Esophagus muscularis mucosa (tissue), 4 donors: Measurements from ENCODE around the gene UTP11. TPM values are rescaled to one million over a fixed set of nuclear protein-coding genes. Genes with fewer than 3 reads are reported as not detected.

Experiments used
- DNase-seq: peaks from one replicate; pipeline ENCODE4 v3.0.0-alpha.2; 2017; ENCODE audit errors: extremely low spot score
- H3K27ac ChIP-seq, 4 donors: fragments of 200-600 bp; sonication (generic); replicated peaks in 1 of 4; 1 replicate in 3 of 4; 2 replicates in 1 of 4; pipeline ENCODE4 v1.5.1; 2016 to 2019; ENCODE audit warnings: mild to moderate bottlenecking in 1 of 4
- H3K27me3 ChIP-seq, 4 donors: fragments of 200-600 bp; sonication (generic); one replicate each; pipeline versions ENCODE4 v1.5.1 to v1.6.0; 2016 to 2019
- H3K36me3 ChIP-seq, 4 donors: fragments of 200-600 bp; sonication (generic); one replicate each; pipeline ENCODE4 v1.5.1; 2016 to 2019
- H3K4me1 ChIP-seq, 4 donors: fragments of 200-600 bp; sonication (generic); one replicate each; pipeline ENCODE4 v1.5.1; 2016 to 2019
- H3K4me3 ChIP-seq, 4 donors: fragments of 200-600 bp; sonication (generic); 1 replicate in 2 of 4; 2 replicates in 2 of 4; pipeline ENCODE4 v1.5.1; 2016 to 2019; ENCODE audit warnings: mild to moderate bottlenecking in 4 of 4, moderate library complexity in 1 of 4
- H3K9me3 ChIP-seq, 4 donors: fragments of 200-600 bp; sonication (generic); 1 replicate in 3 of 4; 2 replicates in 1 of 4; pipeline ENCODE4 v1.5.1; 2016 to 2019
- EP300 ChIP-seq: sonication (generic); formaldehyde crosslinking; IDR thresholded peaks from one replicate; pipeline ENCODE4 v1.6.1; 2017; ENCODE audit warnings: antibody characterized with exemption
- POLR2A ChIP-seq: fragments of 450-650 bp; IDR thresholded peaks from one replicate; pipeline ENCODE4 v1.6.1; 2017; ENCODE audit warnings: antibody characterized with exemption, moderate library complexity, mild to moderate bottlenecking, low read depth
- POLR2AphosphoS5 ChIP-seq, 2 donors: sonication (generic); formaldehyde crosslinking; IDR thresholded peaks; one replicate each; pipeline ENCODE4 v1.6.1; 2017; ENCODE audit warnings: antibody characterized with exemption in 2 of 2
- WGBS: methylation state at CpG from one replicate; pipeline ENCODE4 v1.1.5; 2018; 5-methylcytosine and 5-hydroxymethylcytosine counted together
- intact Hi-C: fragments of 100-400 bp; cut with DNase I; formaldehyde crosslinking; loops from one replicate; pipeline ENCODE4 v1.15.1; 2023
- total RNA-seq, 4 donors: library from RNA; depleted of rRNA; stranded (reverse); fragments of >200 nt; gene quantifications; one replicate each; pipeline versions ENCODE4 v1.1.0 to v1.2.1, GENCODE V29; 2016
- TF ChIP-seq, protein P1 (sequence below), 3 experiments: fragments of 200-600 bp in 2 of 3; fragments of 450-650 bp in 1 of 3; sonication (generic) in 2 of 3; IDR thresholded peaks; one replicate each; pipeline ENCODE4 v1.5.1; 2017 to 2019; ENCODE audit warnings: antibody characterized with exemption in 3 of 3, mild to moderate bottlenecking in 2 of 3, moderate library complexity in 1 of 3

UTP11 gene
- total RNA-seq, 4 donors from 2014 or later = 39.7 to 55.8 (median 42.4) TPM

DNA sequence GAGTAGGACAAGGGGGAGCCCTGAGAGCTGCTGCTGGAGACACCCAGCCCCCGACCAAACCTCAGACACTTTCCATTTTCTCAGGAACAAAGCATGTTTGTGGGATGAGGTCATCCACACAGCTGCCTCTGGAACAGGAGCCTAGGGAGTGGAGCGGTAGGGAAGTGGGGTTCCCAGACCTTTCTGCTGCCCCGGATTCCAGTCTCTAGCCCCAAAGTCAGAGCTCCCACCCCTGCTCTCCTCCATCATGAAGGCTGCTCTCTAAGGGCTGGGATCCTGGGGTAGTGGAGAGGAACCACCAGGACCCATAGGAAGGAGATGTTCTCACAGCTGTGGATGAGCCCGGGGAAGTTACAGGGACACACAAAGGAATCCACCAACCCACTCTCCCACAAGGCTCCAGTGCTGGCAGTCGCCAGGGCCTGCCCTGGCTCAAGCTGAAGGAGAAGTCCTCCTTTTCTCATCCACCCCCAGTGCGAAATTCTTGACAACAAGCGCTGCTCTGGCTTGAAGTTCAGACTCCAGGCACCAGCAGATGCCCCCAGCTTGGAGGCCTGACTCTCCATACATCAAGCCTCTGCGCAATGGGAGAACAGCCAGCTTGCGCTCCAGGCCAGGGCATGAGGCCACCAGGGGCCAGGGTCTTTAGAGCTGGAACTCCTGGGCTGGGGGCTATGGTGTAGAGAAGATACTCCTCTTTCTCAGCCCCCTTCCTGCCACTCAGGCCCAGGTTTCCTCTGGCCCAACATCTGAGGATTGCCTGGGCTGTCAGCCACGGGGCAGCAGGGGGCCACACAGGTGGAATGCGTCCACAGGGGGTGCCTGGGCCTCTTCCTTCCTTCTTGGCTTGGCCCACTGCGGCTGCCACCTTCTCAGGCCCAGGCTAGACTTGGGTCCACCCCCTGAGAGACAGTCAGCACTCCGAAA, 11.7 kb upstream of the UTP11 start:
- 30% methylated on average over 5 of the region's 13 CpGs for WGBS
- intact Hi-C loops = no loop called here
- Histone ChIP-seq H3K36me3 (peaks cover 0 to 24% (median 21%) of the 10 kb centered on the region in 4 donors), H3K27ac (peak overlapping the region; percentile 93 to 97 (median 95)), H3K9me3 (no peaks in the 10 kb centered on the region), H3K4me1 (peaks cover 87 to 95% (median 92%) of the 10 kb centered on the region in 4 donors), H3K4me3 (peak overlapping the region in 3 of 4 donors; percentile 0 to 41 (median 38)), H3K27me3 (no peaks in the 10 kb centered on the region)
- DNase-seq = peak; percentile 92
- TF ChIP-seq EP300 (no peak), POLR2AphosphoS5 (IDR thresholded peaks at IDR 0.05) (peak in 1 of 2 donors; percentile 17)

- H3K4me1 ChIP-seq = peaks cover 64 to 74% (median 70%) of the 10 kb centered on the region in 4 donors
- TF ChIP-seq POLR2A (no peak), POLR2AphosphoS5 (IDR thresholded peaks at IDR 0.05) (peak in 1 of 2 donors; percentile 10)
- TF ChIP-seq, protein P1, sequence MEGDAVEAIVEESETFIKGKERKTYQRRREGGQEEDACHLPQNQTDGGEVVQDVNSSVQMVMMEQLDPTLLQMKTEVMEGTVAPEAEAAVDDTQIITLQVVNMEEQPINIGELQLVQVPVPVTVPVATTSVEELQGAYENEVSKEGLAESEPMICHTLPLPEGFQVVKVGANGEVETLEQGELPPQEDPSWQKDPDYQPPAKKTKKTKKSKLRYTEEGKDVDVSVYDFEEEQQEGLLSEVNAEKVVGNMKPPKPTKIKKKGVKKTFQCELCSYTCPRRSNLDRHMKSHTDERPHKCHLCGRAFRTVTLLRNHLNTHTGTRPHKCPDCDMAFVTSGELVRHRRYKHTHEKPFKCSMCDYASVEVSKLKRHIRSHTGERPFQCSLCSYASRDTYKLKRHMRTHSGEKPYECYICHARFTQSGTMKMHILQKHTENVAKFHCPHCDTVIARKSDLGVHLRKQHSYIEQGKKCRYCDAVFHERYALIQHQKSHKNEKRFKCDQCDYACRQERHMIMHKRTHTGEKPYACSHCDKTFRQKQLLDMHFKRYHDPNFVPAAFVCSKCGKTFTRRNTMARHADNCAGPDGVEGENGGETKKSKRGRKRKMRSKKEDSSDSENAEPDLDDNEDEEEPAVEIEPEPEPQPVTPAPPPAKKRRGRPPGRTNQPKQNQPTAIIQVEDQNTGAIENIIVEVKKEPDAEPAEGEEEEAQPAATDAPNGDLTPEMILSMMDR (IDR thresholded peaks at IDR 0.05) = no peak
- H3K27ac ChIP-seq = peak overlapping the region; percentile 93 to 97 (median 95)
- intact Hi-C loops = no loop called here
- H3K9me3 ChIP-seq = no peaks in the 10 kb centered on the region
- H3K36me3 ChIP-seq = peaks cover 0 to 7% (median 6%) of the 10 kb centered on the region in 4 donors
- H3K4me3 ChIP-seq = peak overlapping the region; percentile 70 to 86 (median 72)
- no peak for DNase-seq
- no peaks in the 10 kb centered on the region for H3K27me3 ChIP-seq
- WGBS = 50% methylated on average over 8 of the region's 8 CpGs
Observed at GRCh38 chr1:38003261-38004250, 9.0 kb upstream of the UTP11 start.

- 3% methylated on average over 22 of the region's 26 CpGs for WGBS
- no peaks in the 10 kb centered on the region for H3K9me3 ChIP-seq
- DNase-seq = no peak
- H3K4me3 ChIP-seq = peak overlapping the region; percentile 70 to 86 (median 72)
- H3K27ac ChIP-seq = peak overlapping the region; percentile 93 to 97 (median 95)
- H3K36me3 ChIP-seq = no peaks in the 10 kb centered on the region
- no peaks in the 10 kb centered on the region for H3K27me3 ChIP-seq
- intact Hi-C loops = no loop called here
- no peak for TF ChIP-seq EP300
- no peak for TF ChIP-seq POLR2A
- TF ChIP-seq, protein P1 (IDR thresholded peaks at IDR 0.05) = no peak
- no peak for TF ChIP-seq POLR2AphosphoS5 (IDR thresholded peaks at IDR 0.05)
- peaks cover 54 to 65% (median 60%) of the 10 kb centered on the region in 4 donors for H3K4me1 ChIP-seq
Observed at GRCh38 chr1:38004284-38005108, 8.0 kb upstream of the UTP11 start.

DNA sequence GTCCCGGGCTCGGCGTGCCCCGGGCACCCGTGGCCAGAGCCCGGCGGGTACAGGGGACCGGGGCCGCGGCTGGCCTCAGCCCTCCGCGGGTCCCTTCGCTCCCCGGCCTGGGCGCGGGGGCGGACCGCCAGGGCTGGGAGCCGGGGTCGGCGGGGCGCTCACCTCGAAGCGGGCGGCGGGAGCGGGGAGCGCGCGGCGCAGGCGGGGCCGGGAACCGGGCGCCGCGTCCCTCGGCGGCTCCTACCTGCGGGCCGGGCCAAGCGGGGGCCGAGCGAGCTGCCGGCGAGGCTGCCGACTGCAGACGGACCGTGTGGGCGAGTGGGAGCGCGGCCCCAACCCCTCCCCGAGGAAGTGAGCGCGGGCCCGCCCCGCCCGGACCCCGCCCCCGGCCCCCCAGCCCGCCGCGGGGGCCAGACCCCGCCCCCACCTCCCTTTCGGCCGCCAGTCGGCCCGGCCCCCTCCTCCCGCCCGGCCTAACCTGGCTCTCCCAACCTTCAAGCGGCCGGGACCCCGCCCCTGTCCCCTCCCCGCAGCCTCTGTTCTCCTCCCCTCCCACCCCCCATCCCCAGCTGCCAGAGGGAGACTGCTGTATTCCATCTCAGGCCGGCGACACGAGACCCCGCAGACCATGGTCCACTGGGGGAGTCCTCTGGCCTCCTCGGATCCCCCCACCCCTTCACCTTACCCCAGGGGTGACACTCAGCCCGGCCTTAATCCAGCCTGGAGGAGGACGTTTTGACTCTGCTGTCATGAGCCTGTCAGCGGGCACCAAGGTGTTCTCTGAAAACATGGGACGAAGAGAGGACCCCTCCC, 7.1 kb upstream of the UTP11 start, which contains the start of gene FHL3:
TSS of gene FHL3 (minus strand) at position 320 of the 813 bp plus-strand sequence. CDS start 6,102 bp downstream, outside the sequence.
- intact Hi-C loops = no loop called here
- 31% methylated on average over 5 of the region's 83 CpGs for WGBS
- Histone ChIP-seq H3K27ac (peak within 1 kb of the TSS; percentile 93 to 97 (median 95)), H3K4me1 (peaks cover 45 to 56% (median 51%) of the 10 kb centered on the region in 4 donors), H3K4me3 (peak within 1 kb of the TSS; percentile 70 to 86 (median 72)), H3K9me3 (no peaks in the 10 kb centered on the region), H3K36me3 (no peaks in the 10 kb centered on the region), H3K27me3 (no peaks in the 10 kb centered on the region)
- TF ChIP-seq POLR2A (no peak), POLR2AphosphoS5 (IDR thresholded peaks at IDR 0.05) (peak; percentile 52 to 81)
- no peak for DNase-seq
